IMR-90 (cell line): Measurements from ENCODE around the gene CPTP. TPM values are rescaled to one million over a fixed set of nuclear protein-coding genes. Genes with fewer than 3 reads are reported as not detected.

ENCODE experiments used
- ATAC-seq: fragments of 200-7000 bp; cut with Tn5 transposase; 2 replicates; pipeline ENCODE4 v1.9.1; 2020; ENCODE audit warnings: low read depth, mild to moderate bottlenecking, moderate library complexity
- BruUV-seq: library from RNA; stranded (reverse); fragments of 400-500 nt; replicated peaks from 2 replicates; lab custom pipeline; 2021; lab: Mats Ljungman, UMichigan
- CTCF ChIA-PET: fragments of 300-600 bp; formaldehyde crosslinking; extraction: SDS; loops from one replicate; lab custom pipeline; 2021; ENCODE audit warnings: antibody characterized with exemption; lab: Yijun Ruan, JAX
- POLR2A ChIA-PET: fragments of 300-600 bp; sonication (Branson Sonifier 250); formaldehyde crosslinking; loops from one replicate; lab custom pipeline; 2022; ENCODE audit warnings: antibody characterized with exemption; ENCODE audit not compliant: unreplicated experiment; lab: Charles Lee
- DNase-seq: peaks from one replicate; pipeline ENCODE4 v3.0.0; 2013
- H2AFZ ChIP-seq: replicated peaks from 2 replicates; pipeline ENCODE3; 2013; ENCODE audit warnings: low read length, mild to moderate bottlenecking; ENCODE audit not compliant: poor library complexity
- H2AK5ac ChIP-seq: 2 replicates; pipeline ENCODE4 v1.6.1; 2013; ENCODE audit warnings: low read depth, low read length, inconsistent platforms
- H2AK9ac ChIP-seq: replicated peaks from 2 replicates; pipeline ENCODE3; 2013; ENCODE audit warnings: mild to moderate bottlenecking, low read depth, low read length, moderate library complexity; ENCODE audit not compliant: poor library complexity
- H2BK120ac ChIP-seq: 2 replicates; pipeline ENCODE4 v1.6.1; 2013; ENCODE audit warnings: low read depth, low read length, inconsistent platforms
- H2BK15ac ChIP-seq: 3 replicates; pipeline ENCODE4 v1.6.1; 2013; ENCODE audit warnings: low read depth, low read length, inconsistent platforms
- H2BK20ac ChIP-seq: 2 replicates; pipeline ENCODE4 v1.6.1; 2013; ENCODE audit warnings: low read depth, mild to moderate bottlenecking, inconsistent platforms, low read length, moderate library complexity
- H2BK5ac ChIP-seq: 2 replicates; pipeline ENCODE4 v1.6.1; 2013; ENCODE audit warnings: mild to moderate bottlenecking, low read depth, low read length, inconsistent platforms; ENCODE audit not compliant: poor library complexity, severe bottlenecking
- H3K14ac ChIP-seq: replicated peaks from 2 replicates; pipeline ENCODE4 v1.6.1; 2013; ENCODE audit warnings: low read depth, low read length, inconsistent platforms
- H3K18ac ChIP-seq: 2 replicates; pipeline ENCODE4 v1.6.1; 2013; ENCODE audit warnings: low read depth, low read length, control low read depth
- H3K23ac ChIP-seq: 2 replicates; pipeline ENCODE4 v1.6.1; 2013; ENCODE audit warnings: low read depth, low read length, inconsistent platforms
- H3K27ac ChIP-seq: 2 replicates; pipeline ENCODE4 v1.5.1; 2013; ENCODE audit warnings: mild to moderate bottlenecking, control low read depth, low read length; ENCODE audit not compliant: insufficient read depth
- H3K27me3 ChIP-seq: 2 replicates; pipeline ENCODE4 v1.6.1; 2013; ENCODE audit warnings: low read length; ENCODE audit not compliant: control insufficient read depth, insufficient read depth
- H3K36me3 ChIP-seq: 2 replicates; pipeline ENCODE4 v1.6.1; 2013; ENCODE audit warnings: low read length, mixed read lengths; ENCODE audit not compliant: control insufficient read depth, insufficient read depth
- H3K4ac ChIP-seq: 2 replicates; pipeline ENCODE4 v1.6.1; 2013; ENCODE audit warnings: low read depth, low read length, inconsistent platforms
- H3K4me1 ChIP-seq: 2 replicates; pipeline ENCODE4 v1.6.1; 2013; ENCODE audit warnings: low read length, mixed read lengths; ENCODE audit not compliant: control insufficient read depth, insufficient read depth
- H3K4me2 ChIP-seq: 2 replicates; pipeline ENCODE4 v1.6.1; 2013; ENCODE audit warnings: low read depth, mild to moderate bottlenecking, control low read depth, low read length, moderate library complexity
- H3K4me3 ChIP-seq: 2 replicates; pipeline ENCODE4 v1.5.1; 2013; ENCODE audit warnings: low read depth, mild to moderate bottlenecking, control low read depth, low read length, moderate library complexity; ENCODE audit not compliant: insufficient read depth
- H3K56ac ChIP-seq: 2 replicates; pipeline ENCODE4 v1.6.1; 2013; ENCODE audit warnings: low read length, inconsistent platforms; ENCODE audit not compliant: insufficient read depth; ENCODE audit errors: extremely low read depth
- H3K79me1 ChIP-seq, 2 experiments: 2 replicates each; pipeline ENCODE4 v1.6.1; 2013; ENCODE audit warnings: low read length in 2 of 2, inconsistent platforms in 1 of 2, low read depth in 1 of 2
- H3K9ac ChIP-seq: 2 replicates; pipeline ENCODE4 v1.6.1; 2013; ENCODE audit warnings: low read depth, low read length, control low read depth
- H3K9me1 ChIP-seq: 2 replicates; pipeline ENCODE4 v1.6.1; 2013; ENCODE audit warnings: low read length, inconsistent platforms; ENCODE audit not compliant: insufficient read depth
- H3K9me3 ChIP-seq: 2 replicates; pipeline ENCODE4 v1.6.1; 2013; ENCODE audit warnings: low read length; ENCODE audit not compliant: control insufficient read depth, insufficient read depth
- H4K20me1 ChIP-seq: 2 replicates; pipeline ENCODE4 v1.6.1; 2013; ENCODE audit warnings: low read length, inconsistent platforms; ENCODE audit not compliant: insufficient read depth
- H4K5ac ChIP-seq: 2 replicates; pipeline ENCODE4 v1.6.1; 2013; ENCODE audit warnings: mild to moderate bottlenecking, low read depth, low read length, control low read depth
- H4K8ac ChIP-seq, 2 experiments: 2 replicates each; pipeline ENCODE4 v1.6.1; 2013; ENCODE audit warnings: low read depth in 2 of 2, low read length in 2 of 2, control low read depth in 1 of 2, inconsistent platforms in 1 of 2
- H4K91ac ChIP-seq: 2 replicates; pipeline ENCODE4 v1.6.1; 2013; ENCODE audit warnings: low read depth, low read length, inconsistent platforms; ENCODE audit not compliant: insufficient read depth
- BHLHE40 ChIP-seq: fragments of 150-350 bp; IDR thresholded peaks from 2 replicates; pipeline ENCODE4 v1.6.1; 2016; ENCODE audit warnings: mild to moderate bottlenecking, low read depth, low read length
- CEBPB ChIP-seq: IDR thresholded peaks from 2 replicates; pipeline ENCODE4 v1.6.1; 2012; ENCODE audit warnings: low read depth, low read length, improper control_type of control experiment
- CHD1 ChIP-seq: IDR thresholded peaks from 2 replicates; pipeline ENCODE4 v1.6.1; 2012; ENCODE audit warnings: low read depth, low read length, improper control_type of control experiment
- CTCF ChIP-seq: conservative IDR thresholded peaks from 2 replicates; pipeline ENCODE4 v1.5.1; 2012; ENCODE audit warnings: mild to moderate bottlenecking, low read depth, low read length, improper control_type of control experiment
- ELK1 ChIP-seq: fragments of 150-350 bp; IDR thresholded peaks from 2 replicates; pipeline ENCODE4 v1.6.1; 2016; ENCODE audit warnings: low read depth, mild to moderate bottlenecking, low read length, moderate library complexity, borderline replicate concordance
- FOS ChIP-seq: fragments of 150-350 bp; IDR thresholded peaks from 2 replicates; pipeline ENCODE4 v1.6.1; 2016; ENCODE audit warnings: low read depth, low read length
- MAFK ChIP-seq: IDR thresholded peaks from 2 replicates; pipeline ENCODE4 v1.6.1; 2012; ENCODE audit warnings: low read depth, low read length, improper control_type of control experiment
- MAZ ChIP-seq: IDR thresholded peaks from 2 replicates; pipeline ENCODE4 v1.6.1; 2012; ENCODE audit warnings: low read depth, mild to moderate bottlenecking, low read length, improper control_type of control experiment, moderate library complexity, borderline replicate concordance
- MXI1 ChIP-seq: IDR thresholded peaks from 2 replicates; pipeline ENCODE4 v1.6.1; 2012; ENCODE audit warnings: low read depth, mild to moderate bottlenecking, low read length, moderate library complexity, borderline replicate concordance
- NFE2L2 ChIP-seq: fragments of 150-350 bp; IDR thresholded peaks from 2 replicates; pipeline ENCODE4 v1.6.1; 2016; ENCODE audit warnings: low read depth, mild to moderate bottlenecking, low read length
- POLR2A ChIP-seq: IDR thresholded peaks from 2 replicates; pipeline ENCODE4 v1.6.1; 2012; ENCODE audit warnings: mild to moderate bottlenecking, low read depth, low read length
- RAD21 ChIP-seq: IDR thresholded peaks from 2 replicates; pipeline ENCODE4 v1.6.1; 2012; ENCODE audit warnings: low read length, improper control_type of control experiment
- RCOR1 ChIP-seq: IDR thresholded peaks from 2 replicates; pipeline ENCODE4 v1.6.1; 2012; ENCODE audit warnings: mild to moderate bottlenecking, low read length, improper control_type of control experiment; ENCODE audit not compliant: insufficient replicate concordance
- RFX5 ChIP-seq: IDR thresholded peaks from 2 replicates; pipeline ENCODE4 v1.8.0; 2012; ENCODE audit warnings: low read depth, mild to moderate bottlenecking, low read length, moderate library complexity
- SMC3 ChIP-seq: fragments of 150-350 bp; IDR thresholded peaks from 2 replicates; pipeline ENCODE4 v1.6.1; 2016; ENCODE audit warnings: low read depth, mild to moderate bottlenecking, antibody characterized with exemption, low read length, moderate library complexity
- USF2 ChIP-seq: fragments of 150-350 bp; IDR thresholded peaks from 2 replicates; pipeline ENCODE4 v1.6.1; 2017; ENCODE audit warnings: mild to moderate bottlenecking, antibody characterized with exemption, low read length, low read depth
- WGBS, 2 experiments: methylation state at CpG; one replicate each; pipeline versions ENCODE4 v1.1.5 to v1.1.7; 2013; ENCODE audit warnings: missing lambda C conversion rate in 2 of 2; ENCODE audit not compliant: insufficient read length in 1 of 2; ENCODE audit errors: extremely low coverage in 2 of 2; 5-methylcytosine and 5-hydroxymethylcytosine counted together
- dilution Hi-C: fragments of 300-500 bp; cut with HindIII; formaldehyde crosslinking; loops from one replicate; pipeline ENCODE4 v1.14.3; 2018; ENCODE audit warnings: low sequenced_read_pairs; ENCODE audit not compliant: unreplicated experiment
- in situ Hi-C: fragments of 300-500 bp; cut with MboI; formaldehyde crosslinking; loops from 3 replicates; pipeline ENCODE4 v1.14.3; 2019; ENCODE audit warnings: low sequenced_read_pairs, inconsistent platforms, mixed read lengths
- intact Hi-C: fragments of 100-400 bp; cut with micrococcal nuclease; formaldehyde crosslinking; loops from 2 replicates; pipeline ENCODE4 v1.10.0; 2022
- polyA plus RNA-seq, 3 experiments: library from polyadenylated mRNA; depleted of rRNA; stranded (reverse); fragments of >200 nt; gene quantifications; 2 replicates each; pipeline ENCODE4 v1.2.3, GENCODE V29; 2012; ENCODE audit warnings: low replicate concordance in 1 of 3
- total RNA-seq: library from RNA; depleted of rRNA; stranded (reverse); fragments of >200 nt; gene quantifications from 2 replicates; pipeline ENCODE4 v1.2.3, GENCODE V29; 2012

CPTP gene
- total and polyA plus RNA-seq, 2 of the 4 experiments (the other 2 are of a cell fraction): 2.7 to 12.1 TPM

- intact Hi-C loops: no loop called here
- dilution Hi-C loops: no loop called here
These were observed 13.7 kb downstream of the CPTP start for GRCh38 chr1:1338278-1338677.

More at GRCh38 chr1:1338278-1338677, 13.7 kb downstream of the CPTP start:
- no peak overlapping the region for H3K4me2 ChIP-seq
- no peak overlapping the region for H4K91ac ChIP-seq
- no peak overlapping the region for H2AK5ac ChIP-seq
- no peak overlapping the region for H3K14ac ChIP-seq
- H3K9ac ChIP-seq: no peak overlapping the region
- TF ChIP-seq POLR2A (no peak), MAFK (no peak), FOS (no peak), CEBPB (no peak), SMC3 (no peak), CTCF (no peak), CHD1 (no peak), MAZ (no peak), USF2 (no peak), RFX5 (no peak), RCOR1 (no peak), MXI1 (no peak), BHLHE40 (no peak), NFE2L2 (no peak), ELK1 (no peak), RAD21 (no peak)
- H3K79me1 ChIP-seq: peaks cover 12 to 21% of the 10 kb centered on the region in 2 experiments
- BruUV-seq: no TSS peak
- in situ Hi-C loops: no loop called here
- no peak overlapping the region for H3K23ac ChIP-seq
- no peak overlapping the region for H3K18ac ChIP-seq
- no peak overlapping the region for H4K8ac ChIP-seq
- H2BK120ac ChIP-seq: no peak overlapping the region
- H3K4me3 ChIP-seq: no peak overlapping the region
- no peak overlapping the region for H4K5ac ChIP-seq
- CTCF ChIA-PET: no interaction called here
- H3K36me3 ChIP-seq: peaks cover 48% of the 10 kb centered on the region
- H3K9me3 ChIP-seq: no peaks in the 10 kb centered on the region
- H2AK9ac ChIP-seq: no peak overlapping the region
- H2BK15ac ChIP-seq: no peak overlapping the region
- H2AFZ ChIP-seq: no peak overlapping the region
- H2BK5ac ChIP-seq: no peak overlapping the region
- H3K4ac ChIP-seq: no peak overlapping the region
- H3K56ac ChIP-seq: no peak overlapping the region
- no peaks in the 10 kb centered on the region for H3K27me3 ChIP-seq
- no peak for DNase-seq
- peaks cover 23% of the 10 kb centered on the region for H4K20me1 ChIP-seq
- no peaks in the 10 kb centered on the region for H3K4me1 ChIP-seq
- POLR2A ChIA-PET: no interaction called here
- ATAC-seq: no peak
- no peak overlapping the region for H3K27ac ChIP-seq
- H2BK20ac ChIP-seq: no peak overlapping the region
- peaks cover 9% of the 10 kb centered on the region for H3K9me1 ChIP-seq
- WGBS, 2 experiments: 98% methylated on average over 27 of the region's 36 CpGs; no CpG with 5 or more reads in 1 of the 2 experiments
